HG03460 (cell line): ENCODE results near the gene CPNE9.
A peak's percentile ranks its signal among the peaks of the same experiment; 100 is the strongest.

Source experiments
- ATAC-seq: cut with Tn5 transposase; IDR thresholded peaks from one replicate; pipeline ENCODE4 v1.9.1; 2021; ENCODE audit not compliant: unreplicated experiment

Gene CPNE9

GRCh38 chr3:9715136-9715535 is 11.5 kb downstream of the CPNE9 start:
- no peak for ATAC-seq

- no peak for ATAC-seq
Observed at GRCh38 chr3:9715764-9716437, 12.3 kb downstream of the CPNE9 start.

GRCh38 chr3:9716801-9717555 is 13.3 kb downstream of the CPNE9 start:
- ATAC-seq = no peak

- ATAC-seq = no peak
Observed at GRCh38 chr3:9717563-9717962, 13.9 kb downstream of the CPNE9 start.

- ATAC-seq = no peak
Observed at GRCh38 chr3:9718118-9718517, 14.5 kb downstream of the CPNE9 start.

- ATAC-seq = no peak
Observed at GRCh38 chr3:9721015-9721699, 17.5 kb downstream of the CPNE9 start.

- no peak for ATAC-seq
Observed at GRCh38 chr3:9721700-9722060, 18.0 kb downstream of the CPNE9 start.

- ATAC-seq = no peak
Observed at GRCh38 chr3:9725775-9726515, 22.3 kb downstream of the CPNE9 start.

- no peak for ATAC-seq
Observed at GRCh38 chr3:9727041-9727595, 23.5 kb downstream of the CPNE9 start.

GRCh38 chr3:9727743-9728142 is 24.1 kb downstream of the CPNE9 start:
- ATAC-seq = no peak

- no peak for ATAC-seq
Observed at GRCh38 chr3:9729419-9729818, 25.8 kb downstream of the CPNE9 start.

- peak; percentile 41 for ATAC-seq
Observed at GRCh38 chr3:9730657-9731205, 27.1 kb downstream of the CPNE9 start.

GRCh38 chr3:9731206-9732079 is 27.8 kb downstream of the CPNE9 start, which contains the start of gene BRPF1:
Gene BRPF1 (plus strand): TSS chr3:9731735. CDS start chr3:9734141, 2,406 bp downstream.
- peak; percentile 93 for ATAC-seq

- peak; percentile 13 for ATAC-seq
Observed at GRCh38 chr3:9732080-9732739, 28.6 kb downstream of the CPNE9 start.

GRCh38 chr3:9732740-9733115 is 29.1 kb downstream of the CPNE9 start:
- ATAC-seq = no peak

GRCh38 chr3:9736831-9737230 is 33.2 kb downstream of the CPNE9 start:
- no peak for ATAC-seq

GRCh38 chr3:9739181-9739580 is 35.5 kb downstream of the CPNE9 start:
- no peak for ATAC-seq

GRCh38 chr3:9742560-9742959 is 38.9 kb downstream of the CPNE9 start:
- no peak for ATAC-seq

GRCh38 chr3:9743548-9743947 is 39.9 kb downstream of the CPNE9 start:
- ATAC-seq = no peak
